Measurements from ENCODE around the gene TNFAIP6.

DNA sequence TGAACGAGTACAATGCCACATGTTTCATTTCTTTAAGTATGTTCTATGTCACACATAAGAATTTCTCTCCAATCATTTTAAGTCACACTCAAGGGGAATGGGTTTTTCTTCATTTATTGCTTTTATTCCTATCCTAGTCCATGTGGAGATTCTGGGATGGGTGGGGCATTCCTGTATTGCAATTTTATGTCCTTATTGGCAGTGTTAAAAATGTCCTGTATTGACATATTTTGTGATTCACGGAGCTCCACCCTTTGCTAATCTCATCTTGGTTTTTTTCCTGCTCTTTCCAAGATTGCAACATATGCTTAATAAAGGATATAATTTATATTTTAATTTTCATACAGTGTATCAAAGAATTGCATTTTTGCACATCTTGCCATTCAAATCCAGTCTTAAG lies 3.4 kb upstream of the TNFAIP6 start:
- TF ChIP-seq, protein P1, sequence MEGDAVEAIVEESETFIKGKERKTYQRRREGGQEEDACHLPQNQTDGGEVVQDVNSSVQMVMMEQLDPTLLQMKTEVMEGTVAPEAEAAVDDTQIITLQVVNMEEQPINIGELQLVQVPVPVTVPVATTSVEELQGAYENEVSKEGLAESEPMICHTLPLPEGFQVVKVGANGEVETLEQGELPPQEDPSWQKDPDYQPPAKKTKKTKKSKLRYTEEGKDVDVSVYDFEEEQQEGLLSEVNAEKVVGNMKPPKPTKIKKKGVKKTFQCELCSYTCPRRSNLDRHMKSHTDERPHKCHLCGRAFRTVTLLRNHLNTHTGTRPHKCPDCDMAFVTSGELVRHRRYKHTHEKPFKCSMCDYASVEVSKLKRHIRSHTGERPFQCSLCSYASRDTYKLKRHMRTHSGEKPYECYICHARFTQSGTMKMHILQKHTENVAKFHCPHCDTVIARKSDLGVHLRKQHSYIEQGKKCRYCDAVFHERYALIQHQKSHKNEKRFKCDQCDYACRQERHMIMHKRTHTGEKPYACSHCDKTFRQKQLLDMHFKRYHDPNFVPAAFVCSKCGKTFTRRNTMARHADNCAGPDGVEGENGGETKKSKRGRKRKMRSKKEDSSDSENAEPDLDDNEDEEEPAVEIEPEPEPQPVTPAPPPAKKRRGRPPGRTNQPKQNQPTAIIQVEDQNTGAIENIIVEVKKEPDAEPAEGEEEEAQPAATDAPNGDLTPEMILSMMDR (IDR thresholded peaks at IDR 0.05): no peak
- no peak for TF ChIP-seq POLR2A (IDR thresholded peaks at IDR 0.05)
